Right renal pelvis (tissue), 4 donors: ENCODE results near the gene MTHFD1L. TPM values are rescaled to one million over a fixed set of nuclear protein-coding genes. Genes with fewer than 3 reads are reported as not detected.

ENCODE experiments used
- DNase-seq, 4 donors: peaks; one replicate each; pipeline ENCODE4 v3.0.0-alpha.2; 2013; ENCODE audit warnings: low read depth in 4 of 4, low spot score in 3 of 4, missing footprints in 1 of 4
- polyA plus RNA-seq, 4 donors: library from polyadenylated mRNA; unstranded; fragments of 120-200 nt; gene quantifications; one replicate each; pipeline ENCODE4 v1.2.1, GENCODE V29; 2013; ENCODE audit not compliant: insufficient read length in 4 of 4

MTHFD1L gene
- polyA plus RNA-seq, 4 donors = 16.2 to 19.4 (median 18.0) TPM

GRCh38 chr6:150979826-150980350, 114.4 kb downstream of the MTHFD1L start:
- no peak for DNase-seq

GRCh38 chr6:150981095-150981494, 115.6 kb downstream of the MTHFD1L start:
- DNase-seq = no peak

GRCh38 chr6:150981669-150982068, 116.2 kb downstream of the MTHFD1L start:
- no peak for DNase-seq

- no peak for DNase-seq
Observed at GRCh38 chr6:150987371-150987828, 121.9 kb downstream of the MTHFD1L start.

GRCh38 chr6:150987855-150988464, 122.5 kb downstream of the MTHFD1L start:
- DNase-seq = no peak

- no peak for DNase-seq
Observed at GRCh38 chr6:150991487-150991886, 126.0 kb downstream of the MTHFD1L start.

GRCh38 chr6:150992262-150992661, 126.8 kb downstream of the MTHFD1L start:
- DNase-seq = no peak

GRCh38 chr6:150992703-150993102, 127.2 kb downstream of the MTHFD1L start:
- DNase-seq = no peak

- DNase-seq = no peak
Observed at GRCh38 chr6:150993253-150993652, 127.8 kb downstream of the MTHFD1L start.

GRCh38 chr6:150994026-150994425, 128.5 kb downstream of the MTHFD1L start:
- DNase-seq = no peak

GRCh38 chr6:150996968-150997367, 131.5 kb downstream of the MTHFD1L start:
- no peak for DNase-seq

- DNase-seq = no peak
Observed at GRCh38 chr6:150999107-150999506, 133.6 kb downstream of the MTHFD1L start.

- no peak for DNase-seq
Observed at GRCh38 chr6:150999576-150999975, 134.1 kb downstream of the MTHFD1L start.

- DNase-seq = no peak
Observed at GRCh38 chr6:151001387-151002056, 136.0 kb downstream of the MTHFD1L start.

- DNase-seq = no peak
Observed at GRCh38 chr6:151002057-151002450, 136.6 kb downstream of the MTHFD1L start.

- no peak for DNase-seq
Observed at GRCh38 chr6:151002491-151002935, 137.0 kb downstream of the MTHFD1L start.

GRCh38 chr6:151004383-151005024, 139.0 kb downstream of the MTHFD1L start:
- no peak for DNase-seq

GRCh38 chr6:151005164-151005563, 139.7 kb downstream of the MTHFD1L start:
- DNase-seq = no peak

- DNase-seq = no peak
Observed at GRCh38 chr6:151005896-151006632, 140.6 kb downstream of the MTHFD1L start.

- DNase-seq = no peak
Observed at GRCh38 chr6:151007076-151007475, 141.6 kb downstream of the MTHFD1L start.

GRCh38 chr6:151007922-151008321, 142.4 kb downstream of the MTHFD1L start:
- DNase-seq = no peak
